ENCODE data around the gene PTPN12.
A peak's percentile ranks its signal among the peaks of the same experiment; 100 is the strongest.

The PTPN12 gene

DNA sequence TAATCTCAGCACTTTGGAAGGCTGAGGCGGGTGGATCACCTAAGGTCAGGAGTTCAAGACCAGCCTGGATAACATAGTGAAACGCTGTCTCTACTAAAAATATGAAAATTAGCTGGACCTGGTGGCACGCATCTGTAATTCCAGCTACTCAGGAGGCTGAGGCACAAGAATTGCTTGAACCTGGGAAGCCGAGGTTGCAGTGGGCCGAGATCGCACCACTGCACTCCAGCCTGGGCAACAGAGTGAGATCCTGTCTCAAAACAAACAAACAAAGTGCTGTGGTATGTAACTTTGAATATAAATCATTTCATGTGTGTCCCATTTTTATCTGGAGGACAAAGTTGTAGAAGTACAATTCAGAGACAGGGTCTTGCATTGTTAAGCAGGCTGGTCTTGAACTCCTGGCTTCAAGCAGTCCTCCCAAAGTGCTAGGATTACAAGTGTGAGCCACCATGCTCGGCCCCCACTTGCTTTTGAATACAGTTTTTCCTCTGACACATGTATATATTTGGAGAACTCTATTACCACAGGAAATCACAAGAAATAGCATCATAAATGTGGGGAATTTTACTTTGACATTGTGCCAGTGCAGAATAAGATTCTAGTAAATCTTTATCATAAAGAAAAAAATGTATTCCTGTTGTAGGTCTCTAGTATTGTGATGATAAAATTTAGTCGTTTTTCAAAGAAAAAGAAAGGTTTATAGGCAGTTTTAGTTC, 32.6 kb downstream of the PTPN12 start:
- no peak for DNase-seq
- in situ Hi-C loops (cut with MboI; ENCODE audit: low pct_unique_long_range_greater_than_20kb, low sequenced_read_pairs): no loop called here

DNA sequence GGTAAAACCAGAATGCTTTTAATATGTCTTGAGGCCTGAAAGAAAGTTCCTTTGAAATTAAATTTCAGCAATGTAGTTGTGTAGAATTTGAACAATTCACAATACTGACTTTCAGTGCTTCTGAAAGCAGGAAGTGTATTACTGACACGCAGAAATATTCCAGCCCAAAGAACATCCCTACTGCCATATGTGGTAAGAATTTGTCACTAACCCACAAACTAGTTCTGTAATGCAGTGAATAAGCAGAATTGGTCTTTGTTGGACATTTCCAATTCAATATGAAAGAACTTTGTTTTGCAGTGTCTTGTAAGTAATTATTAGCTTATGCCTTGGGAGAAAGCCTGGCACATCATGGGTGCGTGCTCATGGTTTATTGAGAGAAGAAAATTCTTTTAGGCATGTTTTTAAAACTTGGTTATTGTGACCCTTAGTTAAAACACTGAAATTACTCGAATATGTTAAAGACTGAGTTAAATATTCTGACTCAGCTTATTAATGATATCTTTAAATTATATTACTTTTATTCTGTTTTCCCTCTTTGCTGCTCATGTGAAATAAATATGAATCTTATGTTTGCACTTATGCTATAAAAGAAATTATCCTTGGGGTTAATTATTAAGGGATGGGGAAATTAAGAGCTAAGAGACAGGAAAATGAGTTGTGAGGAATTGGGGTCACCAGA, 33.4 kb downstream of the PTPN12 start:
- peak; percentile 38 for DNase-seq

DNA sequence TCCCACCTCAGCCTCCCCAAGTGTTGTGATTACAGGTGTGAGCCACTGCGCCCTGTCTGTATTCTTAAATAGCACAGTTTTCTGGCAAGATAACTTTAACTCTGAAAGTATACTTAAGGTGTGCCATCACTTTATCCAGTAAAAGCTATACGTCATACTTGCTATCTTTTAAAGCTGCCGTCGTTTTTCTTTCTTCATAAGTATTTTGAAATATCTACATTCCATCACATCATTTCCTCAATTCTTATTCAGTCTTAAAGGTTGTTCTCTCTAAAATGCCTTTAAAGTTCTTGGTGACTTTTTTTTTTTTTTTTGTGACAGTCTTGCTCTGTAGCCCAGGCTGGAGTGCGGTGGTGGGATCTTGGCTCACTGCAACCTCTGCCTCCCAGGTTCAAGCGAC, 34.7 kb downstream of the PTPN12 start:
- in situ Hi-C loops (cut with MboI; ENCODE audit: low pct_unique_long_range_greater_than_20kb, low sequenced_read_pairs): no loop called here
- DNase-seq: no peak

More for the DNA sequence above, 33.4 kb downstream of the PTPN12 start:
- in situ Hi-C loops (cut with MboI; ENCODE audit: low pct_unique_long_range_greater_than_20kb, low sequenced_read_pairs): no loop called here

DNA sequence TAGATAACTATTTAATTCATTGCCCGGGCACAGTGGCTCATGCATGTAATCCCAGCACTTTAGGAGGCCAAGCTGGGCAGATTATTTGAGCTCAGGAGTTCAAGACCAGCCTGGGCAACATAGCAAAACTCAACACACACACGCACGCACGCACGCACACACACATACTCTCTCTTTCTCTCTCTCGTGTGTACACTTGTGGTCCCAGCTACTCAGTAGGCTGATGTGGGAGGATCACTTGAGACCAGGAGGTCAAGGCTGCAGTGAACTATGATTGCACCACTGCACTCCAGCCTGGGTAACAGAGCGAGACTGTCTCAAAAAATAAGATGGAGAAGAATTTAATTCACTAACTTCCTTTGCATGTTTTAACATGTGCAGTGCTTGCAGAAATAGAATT, 38.1 kb downstream of the PTPN12 start:
- in situ Hi-C loops (cut with MboI; ENCODE audit: low pct_unique_long_range_greater_than_20kb, low sequenced_read_pairs): no loop called here
- no peak for DNase-seq

DNA sequence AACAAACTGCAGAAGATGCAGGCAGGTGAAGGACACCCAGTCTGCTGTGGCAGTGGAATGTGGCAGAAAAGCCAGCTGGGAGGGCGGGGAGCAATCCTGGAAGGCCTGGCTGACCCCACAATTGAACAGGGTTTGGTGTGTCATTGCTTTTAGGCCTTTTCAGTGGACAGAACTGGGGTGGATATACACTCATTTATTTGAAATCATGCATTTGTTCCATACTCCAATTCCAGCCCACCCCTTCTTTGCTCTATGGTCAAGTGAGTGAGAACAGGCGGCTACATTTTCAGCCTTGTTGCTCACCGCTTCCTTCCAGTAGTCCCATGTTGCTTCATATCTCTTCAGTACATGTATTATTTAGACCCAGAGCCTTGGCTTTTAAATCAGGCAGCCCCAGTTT, 39.8 kb downstream of the PTPN12 start:
- in situ Hi-C loops (cut with MboI; ENCODE audit: low pct_unique_long_range_greater_than_20kb, low sequenced_read_pairs): no loop called here
- DNase-seq: no peak

DNA sequence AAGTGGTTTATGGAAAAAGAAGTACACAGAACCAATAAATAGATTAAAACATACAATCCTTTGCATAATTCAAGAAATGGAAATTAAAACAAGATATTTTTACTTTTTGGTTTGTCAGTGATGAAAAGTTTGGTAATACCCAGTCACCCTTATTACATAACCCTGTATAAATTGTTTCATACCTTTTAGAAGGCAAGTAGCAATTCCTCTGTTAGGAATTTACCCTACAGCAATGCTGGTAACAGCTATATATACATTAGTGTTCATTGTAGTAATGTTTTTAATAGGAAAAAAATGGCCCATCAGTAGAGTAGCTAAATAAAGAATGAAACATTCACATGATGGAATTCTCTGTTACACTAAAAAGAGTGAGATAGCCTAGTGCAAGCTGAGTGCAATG, 42.7 kb downstream of the PTPN12 start:
- in situ Hi-C loops (cut with MboI; ENCODE audit: low pct_unique_long_range_greater_than_20kb, low sequenced_read_pairs): no loop called here
- no peak for DNase-seq

DNA sequence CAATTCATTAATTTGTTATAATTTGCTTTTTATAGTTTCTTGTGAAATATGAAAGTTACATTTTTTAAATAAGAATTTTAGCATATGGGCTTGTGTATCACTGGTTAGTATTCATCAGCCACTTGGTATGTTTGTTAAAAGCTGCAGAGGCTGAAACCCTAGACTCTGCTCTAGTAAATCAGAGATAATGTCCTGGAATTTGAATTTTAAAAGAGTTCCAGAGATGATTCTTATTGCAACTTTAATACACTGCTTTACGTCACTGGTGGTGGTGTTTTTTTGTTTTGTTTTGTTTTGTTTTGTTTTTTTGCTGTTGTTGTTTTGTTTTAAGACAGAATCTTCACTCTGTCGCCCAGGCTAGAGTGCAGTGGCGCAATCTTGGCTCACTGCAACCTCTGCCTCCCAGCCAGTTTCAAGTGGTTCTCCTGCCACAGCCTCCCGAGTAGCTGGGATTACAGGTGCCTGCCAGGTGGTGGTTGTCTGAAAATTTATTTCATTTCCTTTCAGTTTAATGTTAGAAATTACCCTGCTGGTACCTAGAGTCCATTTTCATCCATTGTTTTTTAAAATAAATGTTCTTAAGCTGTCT, 43.8 kb downstream of the PTPN12 start:
- no peak for DNase-seq
- in situ Hi-C loops (cut with MboI; ENCODE audit: low pct_unique_long_range_greater_than_20kb, low sequenced_read_pairs): no loop called here

DNA sequence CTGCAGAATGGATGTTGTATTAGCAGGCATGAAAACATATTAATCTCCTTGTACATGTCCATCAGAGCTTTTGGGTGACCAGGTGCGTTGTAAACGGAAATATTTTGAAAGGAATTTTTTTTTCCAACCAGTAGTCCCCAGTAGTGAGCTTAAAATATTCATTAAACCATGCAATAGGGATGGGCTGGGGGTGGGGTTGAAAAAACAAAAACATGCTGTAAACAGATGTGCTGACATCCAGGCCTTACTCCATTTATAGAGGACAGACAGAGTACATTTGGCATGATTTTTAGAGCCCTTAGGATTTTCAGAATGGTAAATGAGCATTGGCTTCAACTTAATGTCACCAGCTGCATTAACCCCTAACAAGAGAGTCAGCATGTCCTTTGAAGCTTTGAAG, 50.2 kb downstream of the PTPN12 start:
- no peak for DNase-seq
- in situ Hi-C loops (cut with MboI; ENCODE audit: low pct_unique_long_range_greater_than_20kb, low sequenced_read_pairs): no loop called here

DNA sequence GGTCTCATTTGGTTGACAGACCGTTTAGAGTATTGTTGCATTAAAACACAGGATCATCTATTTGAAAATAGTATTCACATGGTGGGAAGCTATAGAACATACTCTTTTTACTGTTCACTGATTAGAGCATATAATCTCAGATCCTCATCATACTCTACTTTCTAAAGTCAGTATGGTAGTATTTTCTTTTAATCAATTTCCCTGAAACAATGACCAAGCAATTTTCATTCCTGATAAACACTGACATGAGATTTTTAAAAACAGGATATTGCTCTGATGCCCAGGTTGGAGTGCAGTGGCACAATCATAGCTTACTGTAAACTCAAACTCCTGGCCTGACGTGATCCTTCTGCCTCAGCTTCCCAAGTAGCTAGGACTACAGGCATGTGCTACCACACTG, 63.9 kb downstream of the PTPN12 start:
- DNase-seq: no peak
- in situ Hi-C loops (cut with MboI; ENCODE audit: low pct_unique_long_range_greater_than_20kb, low sequenced_read_pairs): no loop called here

DNA sequence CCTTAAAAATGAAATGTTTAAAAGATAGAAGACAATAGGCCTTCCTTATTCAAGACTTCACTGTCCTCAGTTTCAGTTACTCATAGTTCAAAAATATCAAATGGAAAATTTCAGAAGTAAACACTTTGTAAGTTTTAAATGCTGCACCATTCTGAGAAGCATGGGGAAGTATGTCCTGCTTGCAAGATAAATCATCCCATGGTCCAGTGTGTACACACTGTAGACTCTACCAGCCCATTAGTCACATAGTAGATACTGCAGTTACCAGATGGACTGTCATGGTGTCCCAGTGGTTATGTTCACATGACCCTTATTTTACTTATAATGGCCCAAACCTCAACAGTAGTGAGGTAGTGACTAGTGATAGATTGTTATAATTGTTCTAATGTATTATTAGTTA, 69.5 kb downstream of the PTPN12 start:
- in situ Hi-C loops (cut with MboI; ENCODE audit: low pct_unique_long_range_greater_than_20kb, low sequenced_read_pairs): no loop called here
- no peak for DNase-seq

DNA sequence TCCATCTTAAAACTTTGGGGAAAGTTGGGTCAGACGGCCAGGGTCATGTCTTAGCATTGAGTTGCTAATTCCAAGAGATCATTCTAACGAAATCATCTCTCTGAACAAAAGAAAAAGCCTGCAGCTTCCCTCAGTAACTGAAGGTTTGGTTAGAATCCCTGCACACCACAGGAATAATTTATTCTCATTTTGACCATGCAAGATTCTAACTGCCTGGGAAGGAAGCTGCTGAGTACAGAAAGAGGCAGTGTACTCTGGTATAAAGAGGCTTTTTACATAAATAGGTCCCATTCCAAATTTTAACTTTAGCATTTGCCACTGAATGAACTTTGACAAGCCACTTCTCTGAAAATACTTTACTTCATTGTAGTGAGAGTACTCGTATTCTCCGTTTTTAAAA, 82.2 kb downstream of the PTPN12 start:
- in situ Hi-C loops (cut with MboI; ENCODE audit: low pct_unique_long_range_greater_than_20kb, low sequenced_read_pairs): no loop called here
- DNase-seq: no peak

DNA sequence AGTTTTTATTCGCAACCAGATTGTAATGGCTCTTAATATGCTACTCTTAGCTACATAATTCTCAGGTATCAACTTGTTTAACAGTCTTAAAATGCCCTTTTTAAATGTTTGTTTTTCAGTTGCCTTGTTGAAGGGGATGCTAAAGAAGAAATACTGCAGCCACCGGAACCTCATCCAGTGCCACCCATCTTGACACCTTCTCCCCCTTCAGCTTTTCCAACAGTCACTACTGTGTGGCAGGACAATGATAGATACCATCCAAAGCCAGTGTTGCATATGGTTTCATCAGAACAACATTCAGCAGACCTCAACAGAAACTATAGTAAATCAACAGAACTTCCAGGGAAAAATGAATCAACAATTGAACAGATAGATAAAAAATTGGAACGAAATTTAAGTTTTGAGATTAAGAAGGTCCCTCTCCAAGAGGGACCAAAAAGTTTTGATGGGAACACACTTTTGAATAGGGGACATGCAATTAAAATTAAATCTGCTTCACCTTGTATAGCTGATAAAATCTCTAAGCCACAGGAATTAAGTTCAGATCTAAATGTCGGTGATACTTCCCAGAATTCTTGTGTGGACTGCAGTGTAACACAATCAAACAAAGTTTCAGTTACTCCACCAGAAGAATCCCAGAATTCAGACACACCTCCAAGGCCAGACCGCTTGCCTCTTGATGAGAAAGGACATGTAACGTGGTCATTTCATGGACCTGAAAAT, 89.7 kb downstream of the PTPN12 start:
- in situ Hi-C loops (cut with MboI; ENCODE audit: low pct_unique_long_range_greater_than_20kb, low sequenced_read_pairs): no loop called here

DNA sequence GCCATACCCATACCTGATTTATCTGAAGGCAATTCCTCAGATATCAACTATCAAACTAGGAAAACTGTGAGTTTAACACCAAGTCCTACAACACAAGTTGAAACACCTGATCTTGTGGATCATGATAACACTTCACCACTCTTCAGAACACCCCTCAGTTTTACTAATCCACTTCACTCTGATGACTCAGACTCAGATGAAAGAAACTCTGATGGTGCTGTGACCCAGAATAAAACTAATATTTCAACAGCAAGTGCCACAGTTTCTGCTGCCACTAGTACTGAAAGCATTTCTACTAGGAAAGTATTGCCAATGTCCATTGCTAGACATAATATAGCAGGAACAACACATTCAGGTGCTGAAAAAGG, 90.2 kb downstream of the PTPN12 start:
- in situ Hi-C loops (cut with MboI; ENCODE audit: low pct_unique_long_range_greater_than_20kb, low sequenced_read_pairs): no loop called here
- DNase-seq: no peak

More for the DNA sequence above, 89.7 kb downstream of the PTPN12 start:
- no peak for DNase-seq

DNA sequence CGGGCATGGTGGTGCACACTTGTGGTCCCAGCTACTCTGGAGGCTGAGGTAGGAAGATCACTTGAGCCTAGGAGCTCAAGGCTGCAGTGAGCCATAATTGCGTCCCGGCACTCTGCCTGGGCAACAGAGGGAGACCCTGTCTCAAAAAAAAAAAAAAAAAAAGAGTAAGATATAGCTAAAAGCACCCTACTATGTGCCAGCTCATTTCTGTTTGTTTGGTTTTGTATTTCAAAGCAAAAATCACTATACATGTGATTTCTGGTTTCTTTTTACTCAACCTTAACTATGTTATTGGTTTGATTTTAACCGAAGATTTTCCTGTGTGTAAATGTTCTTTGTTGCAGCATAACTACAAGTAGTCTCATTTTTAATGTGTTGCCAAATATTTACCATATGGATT, 92.7 kb downstream of the PTPN12 start:
- DNase-seq: no peak
- in situ Hi-C loops (cut with MboI; ENCODE audit: low pct_unique_long_range_greater_than_20kb, low sequenced_read_pairs): no loop called here

DNA sequence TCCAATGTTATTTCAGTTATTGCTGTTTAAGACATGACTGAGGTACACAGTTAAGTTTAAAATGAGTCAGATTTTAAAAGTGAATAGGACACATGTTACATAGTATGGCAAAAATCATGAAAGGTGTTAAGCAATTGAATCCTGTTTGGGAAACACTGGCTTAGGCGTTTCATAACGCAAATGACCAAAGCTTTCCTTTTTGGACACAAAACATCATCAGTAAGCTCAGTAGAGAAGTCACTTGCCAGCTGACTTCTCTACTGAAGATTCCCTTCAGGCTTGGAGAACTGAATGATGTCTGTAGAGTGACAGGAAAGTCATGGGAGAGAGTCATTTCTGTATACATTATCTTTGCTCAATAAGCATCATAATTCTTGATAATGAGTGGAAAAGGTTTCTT, 94.7 kb downstream of the PTPN12 start:
- in situ Hi-C loops (cut with MboI; ENCODE audit: low pct_unique_long_range_greater_than_20kb, low sequenced_read_pairs): no loop called here
- DNase-seq: no peak

DNA sequence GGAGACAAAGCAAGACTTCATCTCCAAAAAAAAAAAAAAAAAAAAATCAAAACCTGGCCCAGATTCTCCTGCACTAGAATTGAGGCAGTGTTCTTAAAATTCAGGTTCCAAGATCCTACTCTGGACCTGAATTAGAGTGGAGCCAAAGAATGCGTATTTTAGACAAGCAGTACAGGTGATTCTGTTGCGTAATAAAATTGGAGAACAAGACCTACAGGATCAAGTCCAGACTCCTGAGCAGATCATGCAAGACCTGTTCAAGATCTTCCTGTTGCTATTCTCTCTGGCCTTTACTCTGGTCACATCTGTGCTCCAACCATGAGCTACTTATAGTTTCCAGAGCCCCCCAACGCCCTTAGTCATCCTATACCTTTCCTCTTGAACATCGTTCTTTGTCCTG, 107.7 kb downstream of the PTPN12 start:
- in situ Hi-C loops (cut with MboI; ENCODE audit: low pct_unique_long_range_greater_than_20kb, low sequenced_read_pairs): no loop called here
- DNase-seq: no peak

DNA sequence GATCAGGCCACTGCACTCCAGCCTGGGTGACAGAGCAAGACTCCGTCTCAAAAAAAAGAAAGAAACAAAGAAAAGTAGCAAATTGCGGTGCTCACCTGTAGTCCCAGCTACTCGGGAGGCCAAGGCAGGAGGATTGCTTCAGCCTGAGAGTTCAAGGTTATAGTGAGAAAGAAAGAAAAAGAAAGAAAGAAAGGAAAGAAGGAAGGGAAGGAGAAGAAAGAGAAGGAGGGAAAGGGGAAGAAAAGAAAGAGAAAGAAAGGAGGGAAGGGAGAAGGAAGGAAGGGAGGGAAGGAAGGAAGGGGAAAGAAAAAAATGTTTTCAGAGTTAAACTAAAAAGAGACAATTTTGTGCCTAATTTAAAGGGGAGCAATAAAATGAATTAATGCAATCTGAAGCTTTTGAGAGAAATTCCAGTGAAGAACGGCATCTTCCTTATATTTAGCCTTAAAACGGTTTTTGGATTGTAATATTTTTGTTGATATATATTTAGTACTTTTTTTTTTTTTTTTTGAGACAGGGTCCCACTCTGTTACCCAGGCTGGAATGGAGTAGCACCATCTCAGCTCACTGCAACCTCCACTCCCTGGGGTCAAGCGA, 111.7 kb downstream of the PTPN12 start:
- DNase-seq: no peak
- in situ Hi-C loops (cut with MboI; ENCODE audit: low pct_unique_long_range_greater_than_20kb, low sequenced_read_pairs): no loop called here

DNA sequence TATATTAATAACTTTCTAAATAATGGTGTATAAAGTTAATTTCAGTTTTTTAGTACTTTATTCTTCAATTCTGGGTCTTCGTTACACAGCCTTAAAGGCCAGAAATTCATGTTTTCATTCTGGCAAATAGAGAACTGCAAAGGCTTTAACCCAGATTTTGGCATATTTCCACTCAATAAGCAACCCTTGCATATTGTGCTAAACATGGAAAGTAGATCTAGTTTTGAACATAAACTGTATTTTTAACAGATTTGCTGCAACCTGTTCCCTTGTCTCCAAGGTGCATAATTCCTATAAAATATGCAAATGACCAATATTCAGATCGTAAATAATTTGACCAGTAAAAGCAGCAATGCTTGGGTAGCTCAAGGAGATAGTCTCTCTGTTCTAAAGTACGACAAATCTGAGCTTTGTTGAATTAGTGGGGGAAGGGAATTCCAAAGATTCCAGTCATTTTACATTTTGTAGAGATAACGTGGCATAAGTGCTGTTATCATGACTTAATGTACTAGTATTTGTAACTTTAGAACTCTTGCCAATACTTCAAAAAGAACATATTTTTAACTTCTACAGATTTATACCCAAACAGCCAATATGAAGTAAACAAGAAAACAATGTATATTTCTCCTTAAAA, 112.7 kb downstream of the PTPN12 start:
- DNase-seq: no peak
- in situ Hi-C loops (cut with MboI; ENCODE audit: low pct_unique_long_range_greater_than_20kb, low sequenced_read_pairs): loop anchor here (25.0 kb wide), 1 partner anchor 262 kb away; no protein-coding TSS in a partner anchor

DNA sequence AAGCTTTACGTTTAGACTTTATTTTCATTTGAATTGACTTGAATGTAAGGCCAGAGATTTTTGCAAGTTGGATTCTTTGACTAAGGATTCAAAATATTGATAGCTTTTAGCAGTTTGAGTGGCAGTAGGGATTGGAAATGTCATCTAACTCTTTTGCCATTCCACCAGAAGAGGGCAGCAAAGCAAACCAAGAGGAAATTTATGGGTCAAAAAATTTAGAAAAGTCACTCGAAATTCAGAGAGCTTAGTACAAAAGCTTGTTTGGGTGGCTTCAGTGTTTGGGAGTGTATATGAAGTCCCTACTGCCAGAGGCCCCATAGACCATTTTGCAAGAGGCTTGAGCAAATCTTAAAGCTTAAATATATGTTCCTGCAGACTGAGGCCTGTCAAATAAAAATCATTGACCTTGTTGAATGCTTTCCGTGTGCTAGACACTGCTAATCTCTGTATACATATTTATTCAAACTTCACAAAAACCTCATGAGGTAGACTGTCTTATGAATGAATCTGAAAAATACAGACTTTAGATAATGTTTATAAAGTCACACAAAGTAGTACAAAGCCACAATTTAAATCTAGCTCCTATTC, 114.6 kb downstream of the PTPN12 start:
- in situ Hi-C loops (cut with MboI; ENCODE audit: low pct_unique_long_range_greater_than_20kb, low sequenced_read_pairs): loop anchor here (25.0 kb wide), 1 partner anchor 261 kb away; no protein-coding TSS in a partner anchor
- peak; percentile 64 for DNase-seq
